Cardiac septum (tissue), 1 donor: ENCODE measurements around the gene MMD2. TPM values are rescaled to one million over a fixed set of nuclear protein-coding genes. Genes with fewer than 3 reads are reported as not detected.
A peak's percentile ranks its signal among the peaks of the same experiment; 100 is the strongest.
"Not testable (repeated sequence)": the region's sequence is repeated elsewhere in the genome, so short reads cannot be mapped to it uniquely, and the experiment has no call there.

Source experiments
- DNase-seq: peaks from one replicate; pipeline ENCODE4 v3.0.0-alpha.2; 2020; ENCODE audit warnings: low spot score
- intact Hi-C: fragments of 100-400 bp; cut with DNase I; formaldehyde crosslinking; loops from one replicate; pipeline ENCODE4 v1.14.0; 2022
- long read RNA-seq: library from polyadenylated mRNA; unstranded; transcript quantifications from one replicate; pipeline ENCODE4 v2.0.0, GENCODE V29; 2021
- total RNA-seq: library from RNA; stranded (reverse); fragmentation: NEBNext Ultra II Directional; extraction: Animal tissue kit (Norgen Biotek cat#: 25700); gene quantifications from one replicate; pipeline ENCODE4 v1.2.1, GENCODE V29; 2021
- donor health status: DM: no; HTN: no; CAD: no.

Gene MMD2, protein sequence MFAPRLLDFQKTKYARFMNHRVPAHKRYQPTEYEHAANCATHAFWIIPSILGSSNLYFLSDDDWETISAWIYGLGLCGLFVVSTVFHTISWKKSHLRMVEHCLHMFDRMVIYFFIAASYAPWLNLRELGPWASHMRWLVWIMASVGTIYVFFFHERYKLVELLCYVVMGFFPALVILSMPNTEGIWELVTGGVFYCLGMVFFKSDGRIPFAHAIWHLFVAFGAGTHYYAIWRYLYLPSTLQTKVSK
- not detected for total RNA-seq
- long read RNA-seq = 0 reads

DNA sequence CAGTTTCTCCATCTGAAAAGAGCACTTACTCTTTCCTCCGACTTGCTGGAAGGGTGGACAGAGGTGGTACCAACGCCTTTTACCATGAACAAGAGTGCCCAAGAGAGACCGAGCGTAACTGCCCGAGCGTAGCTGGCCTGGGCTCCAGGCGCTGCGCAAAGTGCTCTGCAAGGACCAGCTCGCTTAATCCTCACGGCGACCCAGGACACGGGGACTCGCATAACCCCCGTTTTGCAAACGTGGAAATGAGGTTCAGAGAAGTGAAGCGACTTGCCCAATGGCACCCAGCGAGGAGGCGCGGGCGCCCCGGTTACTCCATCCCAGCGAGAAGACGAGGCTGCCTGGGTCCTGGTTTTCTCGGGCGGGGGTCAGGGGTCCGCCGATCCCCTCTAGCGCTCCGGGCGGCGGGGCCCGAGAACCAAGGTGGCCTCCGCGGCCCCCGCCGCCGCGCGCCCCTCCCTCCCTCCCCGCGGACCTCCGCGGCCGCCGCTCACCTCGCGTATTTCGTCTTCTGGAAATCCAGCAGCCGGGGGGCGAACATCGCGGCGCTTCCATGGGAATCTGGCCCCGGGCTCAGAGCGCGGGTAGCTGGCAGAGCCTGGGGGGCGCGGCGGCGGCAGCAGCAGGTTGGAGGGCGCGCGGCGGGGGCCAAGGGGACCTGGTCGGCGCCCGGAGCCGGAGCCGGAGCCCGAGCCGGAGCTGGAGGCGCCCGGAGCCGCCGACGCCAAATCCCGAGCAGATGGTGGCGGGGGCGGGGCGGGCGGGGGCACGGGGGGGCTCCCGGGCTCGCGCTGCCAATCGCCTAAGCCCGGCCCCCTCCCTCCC lies at the start of gene MMD2:
Gene MMD2 (minus strand): TSS at position 711 of the 825 bp plus-strand sequence. CDS start 170 bp downstream, at position 541.
- DNase-seq = peak; percentile 66
- intact Hi-C loops = no loop called here

DNA sequence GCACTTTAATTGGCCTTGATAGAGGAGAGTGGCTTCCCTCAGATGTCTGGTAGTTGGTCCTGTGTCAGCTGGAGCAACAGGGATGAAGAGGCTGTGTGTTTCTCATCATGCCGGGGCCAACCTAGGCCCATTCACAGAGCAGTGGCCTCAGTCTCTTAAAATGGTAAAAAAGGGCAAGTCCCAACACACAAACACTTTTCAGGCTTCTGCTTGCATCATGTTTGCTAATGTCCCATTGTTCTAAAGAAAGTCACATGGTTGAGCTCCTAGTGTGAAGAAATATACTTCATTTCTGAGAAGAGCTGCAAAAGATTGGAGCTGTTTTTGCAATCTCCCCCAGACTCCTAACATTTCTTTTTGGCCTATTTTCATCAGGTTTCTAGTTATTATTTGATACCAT lies 46.1 kb upstream of the MMD2 start:
- intact Hi-C loops = no loop called here
- DNase-seq = no peak

DNA sequence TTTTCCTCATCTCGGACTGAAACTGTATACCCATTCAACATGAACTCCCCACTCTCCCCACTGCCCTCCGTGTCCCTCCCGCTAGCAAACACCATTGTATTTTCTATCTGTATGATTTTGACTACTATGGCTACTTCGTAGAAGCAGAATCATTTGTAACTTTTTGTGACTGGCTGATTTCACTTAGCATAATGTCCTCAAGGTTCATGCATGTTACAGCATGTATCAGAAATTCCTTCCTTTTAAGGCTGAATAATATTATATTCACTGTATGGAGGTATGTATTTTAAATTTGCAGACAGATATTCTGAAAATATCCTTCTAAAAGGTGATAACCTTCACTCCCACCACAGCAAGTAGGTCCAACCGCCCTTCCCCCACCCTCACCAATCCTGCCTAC lies 42.9 kb upstream of the MMD2 start:
- intact Hi-C loops = no loop called here
- DNase-seq = no peak

DNA sequence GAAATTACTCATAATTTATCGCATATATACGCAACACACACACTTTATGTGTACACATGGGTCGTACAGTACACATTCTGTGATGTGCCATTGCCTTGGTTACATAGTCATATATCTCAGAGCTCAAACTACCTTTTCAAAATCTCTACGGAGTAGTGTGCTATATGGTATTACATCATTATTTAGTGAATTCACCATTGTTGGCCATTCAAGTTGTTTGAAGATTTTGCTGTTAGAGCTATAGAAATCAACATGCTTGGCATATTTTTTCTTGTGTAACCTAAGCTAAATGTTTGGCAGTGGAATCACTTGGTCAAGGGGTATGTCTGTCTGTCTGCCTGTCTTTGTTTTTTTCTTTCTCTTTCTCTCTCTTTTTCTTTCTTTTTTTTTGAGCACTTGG lies 42.0 kb upstream of the MMD2 start:
- intact Hi-C loops = no loop called here
- DNase-seq = no peak

DNA sequence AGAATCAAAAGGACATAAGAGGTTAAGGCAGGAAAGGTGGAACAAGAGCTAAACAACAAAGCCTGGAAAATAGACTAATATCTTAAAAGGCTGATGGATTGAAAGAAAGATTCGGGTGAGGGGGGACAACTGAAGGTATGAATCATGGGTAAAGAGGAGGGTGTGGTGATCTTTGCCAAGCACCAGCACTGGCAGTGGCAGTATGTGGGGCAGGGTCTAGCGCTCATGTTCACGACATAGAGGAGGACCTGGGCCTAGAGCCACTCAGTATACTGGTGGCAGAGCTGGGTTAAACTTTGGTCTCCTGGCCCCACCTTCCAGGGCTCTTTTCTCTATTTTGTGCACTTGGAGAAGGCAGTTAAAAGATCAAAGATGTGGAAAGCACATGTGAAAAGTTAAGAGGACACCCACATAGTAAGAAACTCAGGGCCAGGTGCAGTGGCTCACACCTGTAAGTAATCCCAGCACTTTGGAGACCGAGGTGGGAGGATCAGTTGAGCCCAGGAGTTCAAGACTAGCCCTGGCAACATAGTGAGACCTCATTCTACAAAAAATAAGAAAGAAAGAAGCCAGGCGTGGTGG lies 40.5 kb upstream of the MMD2 start:
- no peak for DNase-seq
- intact Hi-C loops = no loop called here

DNA sequence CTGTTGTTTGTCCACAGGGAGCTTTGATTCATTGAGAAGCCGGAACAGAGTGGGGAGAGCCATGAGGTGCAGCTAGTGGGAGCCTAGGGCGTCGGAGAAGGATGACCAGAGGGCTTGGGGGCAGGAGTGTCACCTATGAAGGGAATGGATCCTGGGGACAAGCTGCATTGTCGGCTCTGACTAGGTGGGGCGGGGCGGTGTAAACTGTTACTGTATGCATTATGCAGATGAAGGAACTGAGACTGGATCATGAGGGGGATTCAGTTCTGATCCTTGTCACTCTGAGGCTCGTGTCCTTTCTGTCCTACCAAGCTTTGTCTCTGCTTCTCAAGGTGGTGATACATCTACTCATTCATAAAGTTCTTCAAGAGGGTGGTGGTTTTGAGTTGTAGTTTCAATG lies 39.9 kb upstream of the MMD2 start:
- DNase-seq = no peak
- intact Hi-C loops = no loop called here

DNA sequence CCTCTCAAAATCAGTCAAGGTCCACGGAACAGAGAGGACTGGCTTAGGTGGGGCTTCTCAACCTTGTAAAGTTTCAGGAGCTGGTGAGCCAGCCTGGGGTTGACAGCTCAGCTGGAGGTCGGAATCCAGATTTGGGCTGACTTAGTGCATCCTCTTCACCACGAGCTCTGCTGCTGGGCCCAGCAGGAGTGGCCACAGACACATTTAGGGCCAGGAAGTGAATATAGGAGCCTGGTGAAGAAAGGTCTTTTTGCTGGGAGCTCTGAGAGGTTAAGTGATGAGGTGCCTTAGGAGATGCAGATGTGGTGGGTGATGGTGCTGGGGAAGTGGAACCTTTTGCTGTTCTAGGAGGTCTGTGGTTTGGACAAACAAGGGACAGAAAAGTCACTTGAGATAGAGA lies 39.3 kb upstream of the MMD2 start:
- intact Hi-C loops = no loop called here
- no peak for DNase-seq

DNA sequence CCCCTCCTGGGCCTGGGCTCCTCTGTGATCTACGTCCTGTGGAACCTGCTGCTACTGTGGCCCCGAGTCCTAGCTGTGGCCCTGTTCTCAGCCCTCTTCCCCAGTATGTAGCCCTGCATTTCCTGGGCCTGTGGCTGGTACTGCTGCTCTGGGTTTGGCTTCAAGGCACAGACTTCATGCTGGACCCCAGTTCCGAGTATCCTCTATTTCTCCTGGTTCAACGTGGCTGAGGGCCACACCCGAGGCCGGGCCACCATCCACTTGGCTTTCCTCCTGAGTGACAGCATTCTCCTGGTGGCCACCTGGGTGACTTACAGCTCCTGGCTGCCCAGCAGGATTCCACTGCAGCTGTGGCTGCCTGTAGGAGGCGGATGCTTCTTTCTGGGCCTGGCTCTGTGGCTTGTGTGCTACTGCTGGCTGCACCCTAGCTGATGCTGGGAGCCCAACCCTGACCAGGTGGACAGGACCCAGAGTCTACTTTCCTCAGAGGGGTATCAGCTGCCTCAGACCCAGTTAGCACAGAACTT lies 37.8 kb upstream of the MMD2 start:
- intact Hi-C loops = no loop called here
- no peak for DNase-seq

DNA sequence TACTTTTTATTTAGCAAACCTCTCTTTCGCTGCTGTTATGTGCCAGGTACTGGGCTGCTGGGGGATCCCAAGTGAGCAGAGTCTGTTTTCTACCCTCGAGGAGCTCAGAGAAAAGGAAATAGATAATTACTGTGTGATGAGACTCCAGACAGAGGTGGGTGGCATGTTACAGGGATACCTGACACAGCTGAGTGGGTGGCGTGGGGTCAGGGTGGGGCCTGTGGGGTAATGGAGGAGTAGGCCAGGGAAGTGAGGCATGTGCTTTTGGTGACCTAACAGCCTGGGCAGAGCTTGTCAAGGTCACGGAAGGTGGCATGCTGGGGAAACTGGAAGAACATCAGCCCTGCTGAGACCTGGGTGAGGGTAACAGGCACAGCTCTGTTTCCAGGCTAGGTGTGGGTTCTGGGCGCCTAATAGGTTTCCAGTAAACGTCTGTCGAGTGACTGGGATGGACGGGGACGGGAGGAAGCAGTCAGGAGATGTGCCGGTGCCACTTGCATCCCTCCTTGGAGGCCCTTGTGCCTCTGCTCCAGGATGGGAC lies 36.5 kb upstream of the MMD2 start:
- DNase-seq = no peak
- intact Hi-C loops = no loop called here

DNA sequence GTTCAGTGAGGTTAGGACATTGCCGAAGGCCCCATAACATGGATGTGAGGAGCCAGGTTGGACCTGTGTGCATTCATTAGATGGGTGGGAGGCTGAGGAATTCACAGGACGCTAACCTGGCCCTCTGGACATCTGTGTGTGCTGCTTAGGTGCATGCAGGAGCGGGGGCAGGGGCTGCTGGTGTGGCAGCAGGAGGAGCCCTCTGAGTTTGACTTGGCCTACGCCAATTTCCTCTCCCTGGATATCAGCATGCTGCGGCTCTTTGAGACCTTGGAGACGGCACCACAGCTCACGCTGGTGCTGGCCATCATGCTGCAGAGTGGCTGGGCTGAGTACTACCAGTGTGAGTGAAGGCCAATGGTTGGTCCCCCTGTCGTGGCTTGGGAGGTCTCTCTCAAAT lies 34.5 kb upstream of the MMD2 start:
- no peak for DNase-seq
- intact Hi-C loops = no loop called here

DNA sequence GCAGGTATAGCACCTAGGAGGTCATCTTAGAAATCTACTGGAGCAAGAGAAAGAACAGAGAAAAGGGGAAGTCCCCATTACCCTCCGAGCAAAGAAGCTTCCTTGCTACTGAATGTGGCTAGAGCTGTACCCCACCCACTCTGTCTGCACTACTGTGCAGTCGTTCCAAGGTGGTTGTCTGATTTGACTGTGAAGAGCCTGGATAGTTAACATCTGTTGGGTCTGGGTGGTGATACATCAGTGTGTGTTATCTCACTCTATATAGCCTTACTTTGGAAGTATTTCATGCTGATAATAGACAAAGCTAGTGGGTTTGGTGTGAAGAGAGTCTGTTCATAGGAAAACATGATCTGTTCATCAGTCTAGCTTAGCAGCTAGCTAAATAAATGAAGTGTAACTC lies 23.8 kb upstream of the MMD2 start:
- DNase-seq, intact Hi-C loops: not testable (repeated sequence)

DNA sequence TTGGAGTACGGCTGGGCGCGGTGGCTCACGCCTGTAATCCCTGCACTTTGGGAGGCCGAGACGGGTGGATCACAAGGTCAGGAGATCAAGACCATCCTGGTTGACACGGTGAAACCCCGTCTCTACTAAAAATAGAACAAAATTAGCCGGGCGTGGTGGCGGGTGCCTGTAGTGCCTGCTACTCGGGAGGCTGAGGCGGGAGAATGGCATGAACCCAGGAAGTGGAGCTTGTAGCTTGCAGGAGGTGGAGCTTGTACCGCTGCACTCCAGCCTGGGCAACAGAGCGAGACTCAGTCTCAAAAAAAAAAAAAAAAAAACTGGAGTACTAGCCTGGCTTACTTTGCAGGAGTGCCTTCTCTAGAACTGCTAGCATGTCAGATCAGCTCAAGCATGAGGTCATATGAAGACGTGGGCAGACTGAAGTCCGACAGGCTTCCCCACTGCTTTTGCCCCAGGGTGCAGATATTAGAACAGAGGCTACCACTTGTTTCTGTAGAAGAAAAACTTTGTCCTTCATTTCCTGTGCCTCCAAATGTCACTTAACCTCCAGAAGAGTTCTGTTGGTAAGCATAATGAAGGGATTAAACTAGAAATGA lies 22.4 kb upstream of the MMD2 start:
- DNase-seq = peak; percentile 35
- intact Hi-C loops = not testable (repeated sequence)

DNA sequence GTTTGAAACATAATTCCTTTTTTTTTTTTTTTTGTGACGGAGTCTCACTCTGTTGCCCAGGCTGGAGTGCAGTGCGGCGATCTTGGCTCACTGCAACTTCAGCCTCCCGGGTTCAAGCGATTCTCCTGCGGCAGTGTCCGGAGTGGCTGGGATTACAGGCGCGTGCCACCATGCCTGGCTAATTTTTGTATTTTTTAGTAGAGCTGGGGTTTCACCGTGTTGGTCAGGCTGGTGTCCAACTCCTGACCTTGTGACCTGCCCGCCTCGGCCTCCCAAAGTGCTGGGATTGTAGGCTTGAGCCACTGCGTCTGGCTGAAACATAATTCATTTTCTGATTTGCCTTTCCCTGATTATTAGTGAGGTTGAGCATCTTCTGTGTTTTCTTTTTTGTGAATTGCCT lies 16.6 kb upstream of the MMD2 start:
- not testable (repeated sequence) for DNase-seq
- intact Hi-C loops = loop anchor here (10.0 kb wide), 1 partner anchor 201 kb away; the partner anchor contains the start of gene AP5Z1

DNA sequence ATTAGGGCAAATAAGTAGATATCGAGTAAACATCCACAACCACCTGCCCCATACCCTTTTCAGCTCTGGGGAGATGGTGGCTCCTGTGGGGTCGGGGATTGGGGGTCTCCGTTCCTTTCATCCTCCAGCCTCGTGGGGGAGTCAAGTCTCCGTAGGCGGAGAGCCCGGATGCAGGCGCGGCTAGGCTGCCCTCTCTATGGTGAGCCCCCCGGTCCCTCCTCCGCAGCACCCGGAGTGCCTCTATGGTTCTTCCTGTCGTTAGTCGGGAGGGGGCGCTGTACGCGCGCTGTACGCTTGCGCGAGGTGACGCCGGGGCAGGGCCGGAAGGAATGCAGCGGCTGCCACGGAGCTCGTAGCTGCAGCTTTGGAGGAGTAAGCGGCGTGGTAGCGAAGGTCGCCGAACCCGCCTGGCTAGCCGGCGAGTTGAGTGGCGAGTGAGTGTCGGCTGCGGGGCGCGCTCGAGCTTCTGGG lies 14.8 kb upstream of the MMD2 start:
- intact Hi-C loops = loop anchor here (10.0 kb wide), 1 partner anchor 199 kb away; the partner anchor contains the start of gene AP5Z1

DNA sequence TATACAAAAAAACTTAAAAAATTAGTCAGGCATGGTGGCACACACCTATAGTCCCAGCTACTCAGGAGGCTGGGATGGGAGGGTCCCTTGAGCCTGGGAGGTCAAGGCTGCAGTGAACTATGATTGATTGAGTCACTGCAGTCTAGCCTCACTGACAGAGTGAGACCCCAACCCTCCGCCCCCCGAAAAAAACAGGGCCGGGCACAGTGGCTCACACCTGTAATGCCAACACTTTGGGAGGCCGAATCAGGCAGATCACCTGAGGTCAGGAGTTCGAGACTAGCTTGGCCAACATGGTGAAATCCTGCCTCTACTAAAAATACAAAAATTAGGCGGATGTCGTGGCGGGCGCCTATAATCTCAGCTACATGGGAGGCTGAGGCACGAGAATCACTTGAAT lies 13.5 kb upstream of the MMD2 start:
- not testable (repeated sequence) for DNase-seq
- intact Hi-C loops = loop anchor here (10.0 kb wide), 1 partner anchor 198 kb away; the partner anchor contains the start of gene AP5Z1

More for the DNA sequence above, 14.8 kb upstream of the MMD2 start:
- peak; percentile 97 for DNase-seq

DNA sequence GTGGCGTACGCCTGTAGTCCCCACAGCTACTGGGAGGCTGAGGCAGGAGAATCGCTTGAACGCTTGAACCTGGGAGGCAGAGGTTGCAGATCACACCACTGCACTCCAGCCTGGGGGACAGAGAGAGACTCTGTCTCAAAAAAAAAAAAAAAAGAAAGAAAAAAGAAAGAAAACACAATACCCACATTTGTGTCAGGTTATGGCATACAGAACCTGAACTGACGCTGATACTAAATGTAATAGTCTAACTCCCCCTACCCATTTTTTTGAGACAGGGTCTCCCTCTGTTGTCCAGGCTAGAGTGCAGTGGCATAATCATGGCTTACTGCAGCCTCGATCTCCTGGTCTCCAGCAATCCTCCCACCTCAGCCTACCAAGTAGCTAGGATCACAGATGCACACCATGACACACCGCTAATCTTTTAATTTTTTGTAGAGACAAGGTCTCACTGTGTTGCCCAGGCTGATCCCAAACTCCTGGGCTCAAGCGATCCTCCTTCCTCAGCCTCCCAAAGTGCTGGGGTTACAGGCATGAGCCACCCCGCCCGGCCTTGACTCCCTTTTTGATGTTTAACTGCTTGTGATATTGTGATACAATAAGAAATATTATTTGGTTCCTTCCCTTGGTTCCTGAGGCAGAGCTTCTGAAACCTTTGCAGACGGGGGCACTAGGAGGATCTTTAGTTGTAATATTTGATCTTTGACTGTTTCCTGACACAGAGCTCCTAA lies 6.5 kb upstream of the MMD2 start:
- DNase-seq = peak; percentile 61
- intact Hi-C loops = no loop called here

DNA sequence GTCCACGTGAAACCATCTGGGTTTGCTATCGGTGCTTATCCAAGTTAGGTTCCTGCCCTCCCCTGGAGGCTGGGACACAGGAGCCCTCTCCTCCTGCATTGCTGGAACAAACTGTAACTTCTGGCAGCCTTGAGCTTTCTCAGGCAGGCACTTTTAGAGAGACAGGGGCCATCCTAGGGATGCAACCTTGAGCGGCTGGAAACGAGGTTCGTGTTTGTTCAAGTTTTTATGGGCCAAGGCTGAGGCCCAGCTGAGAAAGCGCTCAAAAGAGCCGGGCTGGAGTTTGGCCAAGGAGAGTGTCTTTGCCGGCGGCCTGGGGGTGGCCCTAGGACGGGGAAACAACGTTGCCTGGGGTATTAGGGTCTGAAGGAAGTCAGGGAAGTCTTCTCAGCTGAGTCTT lies 5.5 kb upstream of the MMD2 start:
- intact Hi-C loops = no loop called here
- DNase-seq = peak; percentile 36

DNA sequence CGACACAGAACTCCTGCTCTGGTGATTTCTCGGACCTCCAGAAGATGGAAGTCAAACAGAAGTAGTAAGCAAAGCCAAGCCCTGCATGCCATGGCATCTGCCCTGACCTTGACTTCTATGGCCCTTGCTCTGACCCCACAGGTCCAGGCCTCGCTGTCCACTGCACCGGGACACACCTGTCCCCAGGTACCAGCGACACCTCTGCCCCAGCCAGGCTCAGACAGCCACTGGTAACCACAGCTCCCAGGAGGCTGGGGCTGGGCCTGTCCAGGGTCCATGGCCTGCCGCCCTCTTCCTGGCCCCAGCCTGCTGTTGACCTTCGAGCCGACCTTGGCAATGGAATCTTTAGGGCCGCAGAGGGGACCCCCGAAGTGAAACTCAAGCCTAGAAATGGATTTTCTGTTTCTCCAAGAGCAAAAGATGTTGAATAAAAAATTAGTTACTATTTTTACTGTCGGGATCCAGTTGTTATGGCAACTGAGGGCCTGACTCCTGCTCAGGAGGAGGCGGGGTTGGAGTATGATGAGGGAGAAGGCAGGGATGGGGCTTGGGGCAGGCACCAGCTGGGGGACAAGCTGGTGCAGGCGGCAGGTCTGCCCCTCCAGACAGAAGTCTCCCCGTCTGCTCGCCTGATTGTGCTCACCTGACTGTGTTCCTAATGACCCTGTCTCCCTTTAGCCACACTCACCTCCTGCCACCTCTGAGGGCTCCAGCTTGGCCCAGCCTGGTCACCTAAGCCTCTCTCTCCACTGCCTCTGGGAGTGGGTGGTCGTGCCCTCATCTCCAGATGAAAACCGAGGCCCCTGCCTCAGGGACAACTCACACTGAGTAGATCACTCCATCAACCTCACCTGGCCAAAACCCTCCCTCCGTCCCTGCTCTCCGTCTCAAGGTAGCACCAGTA lies 4.1 kb upstream of the MMD2 start:
- DNase-seq = peak; percentile 63
- intact Hi-C loops = no loop called here
